Lung (tissue), 12 donors: ENCODE data around the gene UGGT1. TPM values are rescaled to one million over a fixed set of nuclear protein-coding genes. Genes with fewer than 3 reads are reported as not detected.

ENCODE experiments used
- ATAC-seq: fragments of 200-7000 bp; cut with Tn5 transposase; one replicate; pipeline ENCODE4 v1.9.1; 2020; ENCODE audit warnings: moderate number of reproducible peaks; ENCODE audit not compliant: insufficient read depth, low FRiP score
- DNase-seq, 3 donors: peaks; one replicate each; pipeline ENCODE4 v3.0.0-alpha.2; 2013 to 2017
- H3K27ac ChIP-seq, 2 donors: one replicate each; pipeline ENCODE4 v1.5.1; 2013; ENCODE audit warnings: mild to moderate bottlenecking in 2 of 2, moderate library complexity in 2 of 2, control low read depth in 1 of 2, inconsistent platforms in 1 of 2, low read depth in 1 of 2, low read length in 1 of 2
- H3K27me3 ChIP-seq, 3 donors: one replicate each; pipeline ENCODE4 v1.5.1; 2013; ENCODE audit warnings: low read length in 2 of 3; ENCODE audit not compliant: control insufficient read depth in 3 of 3, insufficient read depth in 3 of 3
- H3K36me3 ChIP-seq, 4 donors: one replicate each; pipeline ENCODE4 v1.5.1; 2013; ENCODE audit warnings: low read length in 4 of 4, mild to moderate bottlenecking in 1 of 4, moderate library complexity in 1 of 4; ENCODE audit not compliant: control insufficient read depth in 4 of 4, insufficient read depth in 4 of 4
- H3K4me1 ChIP-seq, 5 donors: one replicate each; pipeline ENCODE4 v1.5.1; 2013; ENCODE audit warnings: low read length in 5 of 5, mild to moderate bottlenecking in 2 of 5, moderate library complexity in 1 of 5; ENCODE audit not compliant: control insufficient read depth in 5 of 5, insufficient read depth in 5 of 5
- H3K4me3 ChIP-seq: one replicate; pipeline ENCODE4 v1.5.1; 2013; ENCODE audit warnings: mild to moderate bottlenecking, control low read depth, moderate library complexity
- H3K9ac ChIP-seq, 2 donors: one replicate each; pipeline ENCODE4 v1.5.1; 2013; ENCODE audit warnings: low read length in 2 of 2, control low read depth in 1 of 2; ENCODE audit not compliant: insufficient read depth in 1 of 2
- H3K9me3 ChIP-seq, 4 donors: one replicate each; pipeline ENCODE4 v1.5.1; 2013; ENCODE audit warnings: low read length in 3 of 4, mild to moderate bottlenecking in 1 of 4, moderate library complexity in 1 of 4; ENCODE audit not compliant: control insufficient read depth in 4 of 4, insufficient read depth in 3 of 4
- WGBS, 2 donors: extraction: QIAGEN DNeasy Blood & Tissue Kit; methylation state at CpG; one replicate each; pipeline ENCODE4 v1.1.7; 2013; 5-methylcytosine and 5-hydroxymethylcytosine counted together
- polyA plus RNA-seq, 2 donors: library from polyadenylated mRNA; stranded (reverse); fragments of 200-250 nt; gene quantifications; one replicate each; pipeline ENCODE4 v1.2.1, GENCODE V29; 2013
- total RNA-seq, 2 donors: library from RNA; depleted of rRNA in 1 of 2; stranded (reverse); fragments of >200 nt in 1 of 2; gene quantifications; one replicate each; pipeline ENCODE4 v1.2.1, GENCODE V29; 2014 to 2021
- TF ChIP-seq, protein P1 (sequence below): IDR thresholded peaks from 2 replicates; pipeline ENCODE4 v1.5.1; 2012; ENCODE audit warnings: mild to moderate bottlenecking; ENCODE audit errors: control extremely low read depth, extremely low read depth
- donor health status: control.
- donor health status: control.
- donor health status: Bipolar disorder and iron deficiency.
- donor health status: healthy.
- donor health status: DM: yes; HTN: yes; CAD: no.

The UGGT1 gene
- total and polyA plus RNA-seq, 4 donors, result 9.4 to 57.7 (median 32.8) TPM

DNA sequence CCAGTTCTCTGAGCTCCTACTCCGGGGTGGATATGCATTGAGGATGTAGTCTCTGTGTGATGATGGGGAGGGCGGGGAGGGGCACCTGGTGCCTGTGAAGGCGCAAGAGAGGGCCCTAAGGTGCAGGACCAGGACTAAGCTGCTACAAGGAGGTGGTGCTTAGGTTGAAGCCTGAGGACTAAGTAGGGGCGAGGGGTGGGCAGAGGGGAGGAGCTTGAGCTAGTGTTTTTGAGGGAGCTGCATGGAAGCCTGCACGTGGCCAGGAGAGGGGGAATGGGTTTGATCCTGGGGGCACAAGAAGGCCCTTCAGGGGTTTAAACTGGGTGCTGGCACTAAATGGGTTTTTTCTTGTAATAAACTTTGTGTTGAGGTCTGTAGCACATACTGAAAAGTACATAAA is 105.0 kb downstream of the UGGT1 start:
- Histone ChIP-seq H3K4me3 (no peak overlapping the region), H3K27me3 (no peaks in the 10 kb centered on the region), H3K9ac (no peak overlapping the region), H3K9me3 (no peaks in the 10 kb centered on the region), H3K27ac (no peak overlapping the region), H3K4me1 (peaks cover 6 to 29% (median 7%) of the 10 kb centered on the region in 5 donors), H3K36me3 (peaks cover 0 to 4% (median 2%) of the 10 kb centered on the region in 4 donors)
- WGBS, 2 donors, result 58 to 63% methylated on average over 5 of the region's 5 CpGs
- DNase-seq (peak in 2 of 3 donors; percentile 24 to 44), ATAC-seq (no peak)
- TF ChIP-seq, protein P1, sequence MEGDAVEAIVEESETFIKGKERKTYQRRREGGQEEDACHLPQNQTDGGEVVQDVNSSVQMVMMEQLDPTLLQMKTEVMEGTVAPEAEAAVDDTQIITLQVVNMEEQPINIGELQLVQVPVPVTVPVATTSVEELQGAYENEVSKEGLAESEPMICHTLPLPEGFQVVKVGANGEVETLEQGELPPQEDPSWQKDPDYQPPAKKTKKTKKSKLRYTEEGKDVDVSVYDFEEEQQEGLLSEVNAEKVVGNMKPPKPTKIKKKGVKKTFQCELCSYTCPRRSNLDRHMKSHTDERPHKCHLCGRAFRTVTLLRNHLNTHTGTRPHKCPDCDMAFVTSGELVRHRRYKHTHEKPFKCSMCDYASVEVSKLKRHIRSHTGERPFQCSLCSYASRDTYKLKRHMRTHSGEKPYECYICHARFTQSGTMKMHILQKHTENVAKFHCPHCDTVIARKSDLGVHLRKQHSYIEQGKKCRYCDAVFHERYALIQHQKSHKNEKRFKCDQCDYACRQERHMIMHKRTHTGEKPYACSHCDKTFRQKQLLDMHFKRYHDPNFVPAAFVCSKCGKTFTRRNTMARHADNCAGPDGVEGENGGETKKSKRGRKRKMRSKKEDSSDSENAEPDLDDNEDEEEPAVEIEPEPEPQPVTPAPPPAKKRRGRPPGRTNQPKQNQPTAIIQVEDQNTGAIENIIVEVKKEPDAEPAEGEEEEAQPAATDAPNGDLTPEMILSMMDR, result no peak

- DNase-seq, result peak; percentile 56 to 87 (median 81)
- no peaks in the 10 kb centered on the region for H3K9me3 ChIP-seq
- peak; percentile 68 for ATAC-seq
- H3K4me3 ChIP-seq, result no peak overlapping the region
- no peaks in the 10 kb centered on the region for H3K27me3 ChIP-seq
- H3K9ac ChIP-seq, result no peak overlapping the region
- peaks cover 0 to 4% (median 2%) of the 10 kb centered on the region in 4 donors for H3K36me3 ChIP-seq
- H3K4me1 ChIP-seq, result peaks cover 6 to 29% (median 7%) of the 10 kb centered on the region in 5 donors
- TF ChIP-seq, protein P1, result no peak
- peak overlapping the region in 1 of 2 donors; percentile 10 for H3K27ac ChIP-seq
- WGBS, 2 donors, result 28 to 37% methylated on average over 6 of the region's 6 CpGs
Measured at GRCh38 chr2:128196471-128196931, 105.5 kb downstream of the UGGT1 start.

- H3K27ac ChIP-seq, result no peak overlapping the region
- WGBS, 2 donors, result 85 to 86% methylated on average over 8 of the region's 8 CpGs
Measured at GRCh38 chr2:128197059-128197458, 106.1 kb downstream of the UGGT1 start.

More at GRCh38 chr2:128197059-128197458, 106.1 kb downstream of the UGGT1 start:
- no peaks in the 10 kb centered on the region for H3K27me3 ChIP-seq
- H3K9ac ChIP-seq, result no peak overlapping the region
- ATAC-seq (no peak), DNase-seq (no peak)
- no peak overlapping the region for H3K4me3 ChIP-seq
- H3K9me3 ChIP-seq, result no peaks in the 10 kb centered on the region
- H3K36me3 ChIP-seq, result peaks cover 0 to 4% (median 2%) of the 10 kb centered on the region in 4 donors
- peaks cover 6 to 29% (median 7%) of the 10 kb centered on the region in 5 donors for H3K4me1 ChIP-seq
- TF ChIP-seq, protein P1, result no peak
